Neural progenitor cell (in vitro differentiated cells): Measurements from ENCODE around the gene TCF7.

ENCODE experiments used
- EZH2 ChIP-seq: fragments of 200-600 bp; sonication (generic); IDR thresholded peaks from 2 replicates; pipeline ENCODE4 v1.6.1; 2017; ENCODE audit warnings: antibody characterized with exemption, mild to moderate bottlenecking, moderate library complexity
- EZH2phosphoT487 ChIP-seq: fragments of 200-600 bp; sonication (generic); IDR thresholded peaks from 2 replicates; pipeline ENCODE4 v1.6.1; 2017; ENCODE audit warnings: antibody characterized with exemption
- TF ChIP-seq, protein P1 (sequence below): fragments of 200-600 bp; sonication (generic); IDR thresholded peaks from 2 replicates; pipeline ENCODE4 v1.5.1; 2017; ENCODE audit warnings: antibody characterized with exemption, mild to moderate bottlenecking

DNA sequence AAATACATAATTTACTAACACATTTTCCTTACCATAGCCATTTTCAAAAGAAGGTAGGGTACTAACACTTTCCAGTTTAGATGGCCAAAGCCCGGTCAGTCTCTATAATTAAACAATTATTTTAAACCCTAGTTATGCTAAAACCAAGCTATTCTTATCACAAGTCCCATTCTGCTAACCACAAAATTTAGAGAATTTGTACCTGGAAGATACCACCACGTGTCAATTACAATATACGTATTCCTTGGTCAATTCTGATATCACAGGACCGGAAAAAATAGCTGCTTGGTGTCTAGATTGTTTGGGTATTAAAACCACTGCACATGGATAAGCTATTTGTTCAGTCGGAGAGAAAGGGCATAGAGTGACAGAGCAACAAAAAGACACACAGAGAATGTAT, 81.2 kb downstream of the TCF7 start:
- TF ChIP-seq, protein P1, sequence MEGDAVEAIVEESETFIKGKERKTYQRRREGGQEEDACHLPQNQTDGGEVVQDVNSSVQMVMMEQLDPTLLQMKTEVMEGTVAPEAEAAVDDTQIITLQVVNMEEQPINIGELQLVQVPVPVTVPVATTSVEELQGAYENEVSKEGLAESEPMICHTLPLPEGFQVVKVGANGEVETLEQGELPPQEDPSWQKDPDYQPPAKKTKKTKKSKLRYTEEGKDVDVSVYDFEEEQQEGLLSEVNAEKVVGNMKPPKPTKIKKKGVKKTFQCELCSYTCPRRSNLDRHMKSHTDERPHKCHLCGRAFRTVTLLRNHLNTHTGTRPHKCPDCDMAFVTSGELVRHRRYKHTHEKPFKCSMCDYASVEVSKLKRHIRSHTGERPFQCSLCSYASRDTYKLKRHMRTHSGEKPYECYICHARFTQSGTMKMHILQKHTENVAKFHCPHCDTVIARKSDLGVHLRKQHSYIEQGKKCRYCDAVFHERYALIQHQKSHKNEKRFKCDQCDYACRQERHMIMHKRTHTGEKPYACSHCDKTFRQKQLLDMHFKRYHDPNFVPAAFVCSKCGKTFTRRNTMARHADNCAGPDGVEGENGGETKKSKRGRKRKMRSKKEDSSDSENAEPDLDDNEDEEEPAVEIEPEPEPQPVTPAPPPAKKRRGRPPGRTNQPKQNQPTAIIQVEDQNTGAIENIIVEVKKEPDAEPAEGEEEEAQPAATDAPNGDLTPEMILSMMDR, result no peak
- TF ChIP-seq EZH2, result no peak
- no peak for TF ChIP-seq EZH2phosphoT487
